ENCODE results near the gene ADAMTS17. TPM values are rescaled to one million over a fixed set of nuclear protein-coding genes. Genes with fewer than 3 reads are reported as not detected.

The ADAMTS17 gene
- total RNA-seq, 1 donor from 2014 or later = not detected

- no peak for DNase-seq (ENCODE audit: extremely low read depth, low read depth, low spot score)
Measured at GRCh38 chr15:100141311-100142001, 200.3 kb downstream of the ADAMTS17 start.

DNA sequence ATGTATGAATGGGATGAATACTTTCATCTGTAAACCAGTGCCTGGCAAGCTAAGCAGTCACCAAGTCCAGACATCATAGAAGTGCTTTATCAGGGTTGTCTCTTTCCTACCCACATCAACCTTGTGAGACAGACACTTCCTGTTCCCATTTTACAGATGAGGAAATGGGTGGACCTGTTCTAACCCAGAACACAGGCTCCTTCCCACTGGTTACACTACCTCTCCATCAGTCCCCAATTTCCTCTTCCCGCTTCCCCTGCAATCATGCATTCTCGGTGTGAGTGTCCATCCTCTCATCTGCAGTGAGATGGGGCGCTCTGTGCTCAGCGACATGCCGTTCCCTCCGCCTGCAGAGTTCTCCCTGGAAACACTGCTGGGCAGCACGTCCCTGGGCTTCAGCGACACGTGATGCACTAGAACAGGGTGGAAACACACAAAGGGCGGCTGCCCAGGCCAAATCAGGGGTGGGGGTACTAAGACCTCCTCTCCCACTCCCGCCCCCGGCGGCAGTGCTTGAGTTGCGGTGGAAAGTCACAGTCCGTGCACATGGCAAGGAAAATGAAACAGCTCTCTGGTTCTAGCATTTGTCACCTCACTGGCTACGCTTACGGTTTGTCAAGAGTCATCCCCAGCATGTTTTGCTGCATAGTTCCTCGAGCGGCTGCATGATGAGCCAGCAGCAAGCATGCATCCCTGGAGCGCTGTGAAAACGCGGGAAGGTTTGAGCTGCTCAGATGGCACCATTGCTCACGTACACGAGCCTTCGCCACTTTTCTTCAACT lies 201.1 kb downstream of the ADAMTS17 start:
- DNase-seq (ENCODE audit: extremely low read depth, low read depth, low spot score) = no peak

- DNase-seq (ENCODE audit: extremely low read depth, low read depth, low spot score) = no peak
Measured at GRCh38 chr15:100134586-100134985, 207.2 kb downstream of the ADAMTS17 start.

DNA sequence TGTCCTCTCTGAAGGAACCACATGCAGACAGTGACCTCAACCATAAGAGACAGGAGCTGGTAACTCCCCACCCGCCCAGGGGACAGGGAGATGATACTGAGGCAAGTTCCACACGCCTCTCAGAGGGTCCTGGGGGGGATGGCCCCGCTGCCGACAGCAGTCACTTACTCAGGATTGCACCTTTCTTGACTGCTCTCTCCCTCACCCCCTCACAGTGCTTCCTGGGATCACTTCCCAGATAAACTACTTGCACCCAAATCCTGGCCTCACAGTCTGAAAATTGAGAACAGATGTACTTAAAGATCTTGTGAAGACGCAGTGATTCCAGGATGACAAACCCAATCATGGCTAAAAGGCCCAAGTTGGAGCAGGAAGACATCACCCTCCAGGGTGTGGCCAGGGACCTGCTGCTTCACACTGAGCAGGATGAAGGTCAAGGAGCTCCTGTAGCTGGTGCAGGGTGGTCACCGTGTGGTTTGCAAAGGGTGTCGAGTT lies 207.6 kb downstream of the ADAMTS17 start:
- DNase-seq (ENCODE audit: extremely low read depth, low read depth, low spot score) = no peak

- DNase-seq (ENCODE audit: extremely low read depth, low read depth, low spot score) = no peak
Measured at GRCh38 chr15:100133001-100133400, 208.8 kb downstream of the ADAMTS17 start.

DNA sequence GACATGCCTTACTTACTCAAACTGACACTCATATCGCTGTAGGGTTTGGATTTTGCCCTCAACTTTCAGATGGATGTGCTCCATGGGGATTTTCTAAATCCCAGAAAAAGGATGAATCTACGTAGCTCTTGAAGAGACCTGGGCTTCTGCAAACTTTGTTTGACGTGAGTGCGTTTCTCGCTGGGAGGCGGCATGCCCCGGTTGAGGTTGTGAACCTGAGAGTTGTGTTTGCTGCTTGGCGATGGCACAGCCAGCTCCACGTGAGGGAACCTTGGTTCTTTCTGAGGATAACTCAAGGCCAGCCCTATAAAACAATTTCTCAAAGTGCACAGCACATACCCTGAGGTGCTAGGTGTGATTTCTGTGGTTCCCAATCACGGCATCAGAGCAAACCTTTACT lies 209.5 kb downstream of the ADAMTS17 start:
- DNase-seq (ENCODE audit: extremely low read depth, low read depth, low spot score) = no peak

- no peak for DNase-seq (ENCODE audit: extremely low read depth, low read depth, low spot score)
Measured at GRCh38 chr15:100131321-100132224, 210.2 kb downstream of the ADAMTS17 start.

GRCh38 chr15:100129677-100130076 lies 212.1 kb downstream of the ADAMTS17 start:
- no peak for DNase-seq (ENCODE audit: extremely low read depth, low read depth, low spot score)

- DNase-seq (ENCODE audit: extremely low read depth, low read depth, low spot score) = no peak
Measured at GRCh38 chr15:100125401-100126191, 216.2 kb downstream of the ADAMTS17 start.

GRCh38 chr15:100124936-100125335 lies 216.8 kb downstream of the ADAMTS17 start:
- DNase-seq (ENCODE audit: extremely low read depth, low read depth, low spot score) = no peak

DNA sequence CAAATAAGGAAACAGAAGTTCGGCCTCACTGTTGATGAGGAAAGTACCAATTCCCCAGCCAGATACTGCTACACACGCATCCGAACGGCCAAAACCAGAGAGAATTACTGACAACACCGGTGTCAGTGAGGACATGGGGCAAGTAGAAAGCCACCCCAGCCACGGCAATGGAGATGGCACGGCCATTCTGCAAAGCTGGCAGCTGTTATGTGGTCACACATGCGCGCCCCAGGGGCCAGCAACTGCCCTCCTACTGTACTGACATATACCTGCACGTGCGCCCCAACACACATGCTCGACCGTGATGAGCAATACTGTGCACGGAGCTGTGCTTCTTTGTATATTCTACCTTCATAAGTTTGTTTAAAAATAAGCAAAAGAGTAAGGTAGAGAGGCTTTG lies 217.4 kb downstream of the ADAMTS17 start:
- no peak for DNase-seq (ENCODE audit: extremely low read depth, low read depth, low spot score)

- no peak for DNase-seq (ENCODE audit: extremely low read depth, low read depth, low spot score)
Measured at GRCh38 chr15:100123611-100124010, 218.2 kb downstream of the ADAMTS17 start.

DNA sequence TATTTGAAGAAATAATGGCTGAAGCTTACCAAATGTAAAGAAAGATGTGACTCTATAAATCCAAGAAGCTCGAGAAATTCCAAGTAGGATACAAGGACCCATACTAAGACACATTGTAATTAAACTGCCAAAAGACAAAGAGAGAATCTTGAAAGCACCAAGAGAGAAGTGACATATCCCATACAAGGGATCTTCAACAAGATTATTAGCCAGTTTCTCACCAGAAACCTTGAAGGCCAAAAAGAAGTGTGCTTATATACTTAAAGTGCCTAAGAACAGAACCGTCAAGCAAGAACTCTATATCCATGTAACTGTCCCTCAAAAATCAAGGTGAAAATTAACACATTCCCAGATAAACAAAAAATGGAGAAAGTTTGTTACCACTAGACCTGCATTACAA lies 220.5 kb downstream of the ADAMTS17 start:
- no peak for DNase-seq (ENCODE audit: extremely low read depth, low read depth, low spot score)

GRCh38 chr15:100120111-100120510 lies 221.7 kb downstream of the ADAMTS17 start:
- no peak for DNase-seq (ENCODE audit: extremely low read depth, low read depth, low spot score)

GRCh38 chr15:100118546-100118945 lies 223.2 kb downstream of the ADAMTS17 start:
- DNase-seq (ENCODE audit: extremely low read depth, low read depth, low spot score) = no peak

GRCh38 chr15:100116416-100117190 lies 225.2 kb downstream of the ADAMTS17 start:
- DNase-seq (ENCODE audit: extremely low read depth, low read depth, low spot score) = no peak

DNA sequence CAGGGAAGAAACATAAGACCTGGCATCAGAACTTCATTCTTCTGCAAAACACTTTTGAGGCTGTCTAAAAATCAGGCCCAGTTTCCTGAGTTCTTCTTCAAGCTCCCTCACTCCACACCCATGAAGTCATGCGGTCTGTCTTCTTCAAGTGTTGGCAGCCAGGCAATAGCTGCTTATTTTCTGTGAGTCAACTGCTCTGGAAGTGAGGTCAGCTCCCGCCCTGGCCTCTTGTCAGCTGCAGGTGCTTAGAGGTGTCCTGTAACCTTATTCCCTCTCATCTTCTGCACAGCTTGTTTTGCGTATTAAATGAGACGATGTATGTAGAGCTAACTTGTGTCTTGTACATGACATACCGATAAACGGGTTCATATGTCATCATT lies 226.1 kb downstream of the ADAMTS17 start:
- no peak for DNase-seq (ENCODE audit: extremely low read depth, low read depth, low spot score)

DNA sequence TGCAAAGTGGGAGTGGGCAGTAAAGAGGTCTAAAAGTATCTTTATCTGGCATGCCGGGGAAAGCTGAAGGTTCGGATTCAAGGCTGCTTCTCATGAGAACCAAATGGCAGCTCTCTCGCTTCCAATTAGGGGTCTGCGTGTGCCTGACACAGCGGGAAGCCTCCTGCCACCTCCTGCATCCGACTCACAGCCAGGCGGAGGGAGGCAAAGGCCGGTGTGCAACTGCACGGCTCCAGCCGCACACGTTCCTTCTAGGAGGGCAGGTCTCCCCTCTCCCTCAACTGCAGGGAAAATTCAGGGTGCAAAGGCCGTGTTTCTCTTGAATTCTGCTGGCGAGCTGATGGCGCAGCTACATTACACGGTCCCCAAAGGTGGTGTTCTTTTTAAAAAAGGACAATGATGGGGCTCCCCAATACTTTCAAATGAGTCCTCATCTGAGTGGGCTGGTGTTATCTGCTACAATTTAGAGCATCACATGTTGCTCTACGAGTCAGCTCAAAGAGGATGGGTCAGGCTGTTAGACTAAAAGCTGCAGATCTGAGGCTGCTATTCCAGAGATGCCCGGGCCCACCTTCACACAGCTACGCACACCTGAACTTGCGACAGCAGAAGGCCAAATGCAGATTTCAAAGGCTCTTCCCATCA lies 226.6 kb downstream of the ADAMTS17 start:
- no peak for DNase-seq (ENCODE audit: extremely low read depth, low read depth, low spot score)

GRCh38 chr15:100114571-100114970 lies 227.2 kb downstream of the ADAMTS17 start:
- no peak for DNase-seq (ENCODE audit: extremely low read depth, low read depth, low spot score)
